ENCODE results near the gene PRKCZ. TPM values are rescaled to one million over a fixed set of nuclear protein-coding genes. Genes with fewer than 3 reads are reported as not detected.

PRKCZ gene
- total and polyA plus RNA-seq, 2 experiments from 2014 or later, result 1.4 to 2.8 TPM

DNA sequence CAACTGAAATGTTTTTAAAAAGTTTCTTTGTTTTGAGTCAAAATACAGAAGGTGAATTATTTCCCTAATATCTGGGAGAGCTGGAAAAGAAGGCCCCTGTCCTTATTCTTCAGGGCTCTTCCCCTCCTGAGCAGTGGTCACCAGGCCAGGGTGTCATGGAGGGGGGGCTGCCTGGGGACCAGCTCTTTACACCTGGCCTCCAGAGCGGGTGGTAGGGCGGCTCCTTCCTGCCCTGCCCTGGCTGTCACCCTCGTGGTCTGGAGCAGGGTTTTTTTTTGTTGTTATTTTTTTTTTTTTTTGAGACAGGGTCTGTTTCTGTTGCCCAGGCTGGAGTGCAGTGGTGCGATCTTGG is 184.5 kb downstream of the PRKCZ start:
- peak overlapping the region; percentile 97 for H3K9ac ChIP-seq
- peak overlapping the region; percentile 90 for H3K4me3 ChIP-seq
- no peak for DNase-seq
- peak overlapping the region; percentile 96 for H3K27ac ChIP-seq
- peak overlapping the region; percentile 81 for H3K4me2 ChIP-seq (ENCODE audit: unreplicated experiment)
- H3K9me2 ChIP-seq (ENCODE audit: insufficient read depth), result no peaks in the 10 kb centered on the region
- H3K9me3 ChIP-seq (ENCODE audit: low read depth), result no peaks in the 10 kb centered on the region
- no peaks in the 10 kb centered on the region for H3K27me3 ChIP-seq (replicated peaks; ENCODE audit: insufficient read depth)
- peaks cover 99% of the 10 kb centered on the region for H3K79me2 ChIP-seq (ENCODE audit: insufficient read depth)
- TF ChIP-seq EZH2phosphoT487 (IDR thresholded peaks at IDR 0.05; ENCODE audit: insufficient read depth, low read depth), result no peak
- no peak for TF ChIP-seq EZH2 (IDR thresholded peaks at IDR 0.05; ENCODE audit: insufficient read depth, poor library complexity, severe bottlenecking)
- in situ Hi-C loops (cut with MboI), result no loop called here
- peaks cover 52% of the 10 kb centered on the region for H3K4me1 ChIP-seq (ENCODE audit: insufficient read depth)
- H2AFZ ChIP-seq, result no peak overlapping the region
- H3F3A ChIP-seq (ENCODE audit: insufficient read depth), result peaks cover 31% of the 10 kb centered on the region
- H4K20me1 ChIP-seq (ENCODE audit: insufficient read depth), result peaks cover 11% of the 10 kb centered on the region; the same call in 1 of the 2 replicates
- 8 to 10% methylated on average over 4 of the region's 4 CpGs for WGBS, 2 experiments (ENCODE audit: low coverage in 1 of 2, low lambda C conversion rate in 2 of 2, missing lambda C conversion rate in 2 of 2)
- H3K36me3 ChIP-seq (ENCODE audit: low read depth), result no peaks in the 10 kb centered on the region

Other genes starting within 250 kb of the PRKCZ start
- 87.6 and 97.7 TPM in 2 replicates for gene GNB1, start 159.3 kb upstream of the PRKCZ start, total RNA-seq (2014; rRNA removed; shearing (Covaris generic))
- gene GNB1, start 159.3 kb upstream of the PRKCZ start, polyA plus RNA-seq (2016; fragmentation: Nextera tagmentation; extraction: Ambion mirVana), result 92.0 and 148 TPM in 2 replicates
- 0.11 and 0.51 TPM in 2 replicates for gene CALML6, start 135.2 kb upstream of the PRKCZ start, total RNA-seq (2014; rRNA removed; shearing (Covaris generic))
- not detected in 2 replicates for gene CALML6, start 135.2 kb upstream of the PRKCZ start, polyA plus RNA-seq (2016; fragmentation: Nextera tagmentation; extraction: Ambion mirVana)
- not detected in 2 replicates for gene TMEM52, start 131.1 kb upstream of the PRKCZ start, total RNA-seq (2014; rRNA removed; shearing (Covaris generic))
- gene TMEM52, start 131.1 kb upstream of the PRKCZ start, polyA plus RNA-seq (2016; fragmentation: Nextera tagmentation; extraction: Ambion mirVana), result 0.28 and 0.40 TPM in 2 replicates
- not detected in 2 replicates for gene CFAP74, start 46.6 kb upstream of the PRKCZ start, total RNA-seq (2014; rRNA removed; shearing (Covaris generic))
- gene CFAP74, start 46.6 kb upstream of the PRKCZ start, polyA plus RNA-seq (2016; fragmentation: Nextera tagmentation; extraction: Ambion mirVana), result not detected in 2 replicates
- gene GABRD, start 31.1 kb upstream of the PRKCZ start, total RNA-seq (2014; rRNA removed; shearing (Covaris generic)), result not detected in 2 replicates
- not detected in 2 replicates for gene GABRD, start 31.1 kb upstream of the PRKCZ start, polyA plus RNA-seq (2016; fragmentation: Nextera tagmentation; extraction: Ambion mirVana)
- gene FAAP20, start 144.4 kb downstream of the PRKCZ start, total RNA-seq (2014; rRNA removed; shearing (Covaris generic)), result 33.4 and 34.5 TPM in 2 replicates
- gene FAAP20, start 144.4 kb downstream of the PRKCZ start, polyA plus RNA-seq (2016; fragmentation: Nextera tagmentation; extraction: Ambion mirVana), result 122 and 127 TPM in 2 replicates
- gene SKI, start 177.9 kb downstream of the PRKCZ start, total RNA-seq (2014; rRNA removed; shearing (Covaris generic)), result 23.1 and 26.8 TPM in 2 replicates
- gene SKI, start 177.9 kb downstream of the PRKCZ start, polyA plus RNA-seq (2016; fragmentation: Nextera tagmentation; extraction: Ambion mirVana), result 3.8 and 4.0 TPM in 2 replicates

Measured in GM23248 (cell line).